HS-5 (cell line): Measurements from ENCODE around the gene EP300.
A peak's percentile ranks its signal among the peaks of the same experiment; 100 is the strongest.

Source experiments
- DNase-seq: peaks from one replicate; pipeline ENCODE4 v3.0.0-alpha.2; 2012; ENCODE audit warnings: low read depth

The EP300 gene

DNA sequence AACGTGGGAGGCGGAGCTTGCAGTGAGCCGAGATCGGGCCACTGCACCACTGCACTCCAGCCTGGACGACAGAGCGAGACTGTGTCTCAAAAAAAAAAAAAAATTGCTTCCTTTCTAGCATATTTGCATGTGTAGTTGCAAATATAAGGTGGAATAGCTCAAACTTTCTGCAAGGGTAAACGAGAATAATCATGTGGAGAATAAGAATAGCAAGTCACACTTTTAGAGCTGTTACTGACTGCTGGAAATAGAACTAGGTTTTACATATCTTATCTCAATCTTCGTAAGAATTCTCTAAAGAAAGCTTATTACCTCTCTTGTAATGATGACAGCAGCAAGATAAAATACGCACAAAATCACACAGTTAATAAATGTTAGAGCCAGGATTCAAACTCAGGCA, 114.3 kb downstream of the EP300 start:
- DNase-seq = no peak

GRCh38 chr22:41215409-41215808, 123.0 kb downstream of the EP300 start:
- DNase-seq = no peak

- no peak for DNase-seq
Observed at GRCh38 chr22:41215926-41216325, 123.5 kb downstream of the EP300 start.

DNA sequence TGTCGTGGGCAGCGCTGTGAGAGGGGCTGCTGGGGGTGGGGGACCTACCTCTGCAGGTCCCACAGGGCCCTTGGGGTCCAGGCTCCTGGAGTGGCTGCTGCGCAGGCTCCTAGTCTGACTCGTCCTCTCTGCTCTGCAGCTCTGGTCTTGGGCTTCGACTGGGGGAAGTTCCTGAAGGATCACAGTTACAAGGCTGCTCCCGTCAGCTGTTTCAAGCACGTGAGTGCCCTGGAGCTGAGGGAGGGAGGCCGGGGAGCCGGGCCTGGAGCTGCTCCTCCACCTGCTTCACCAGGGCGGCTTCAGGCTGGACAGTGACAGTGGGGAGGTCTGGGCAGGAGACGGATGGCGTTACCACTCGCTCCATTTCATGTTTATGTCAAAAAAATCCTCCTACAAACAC, 124.6 kb downstream of the EP300 start:
- DNase-seq = no peak

DNA sequence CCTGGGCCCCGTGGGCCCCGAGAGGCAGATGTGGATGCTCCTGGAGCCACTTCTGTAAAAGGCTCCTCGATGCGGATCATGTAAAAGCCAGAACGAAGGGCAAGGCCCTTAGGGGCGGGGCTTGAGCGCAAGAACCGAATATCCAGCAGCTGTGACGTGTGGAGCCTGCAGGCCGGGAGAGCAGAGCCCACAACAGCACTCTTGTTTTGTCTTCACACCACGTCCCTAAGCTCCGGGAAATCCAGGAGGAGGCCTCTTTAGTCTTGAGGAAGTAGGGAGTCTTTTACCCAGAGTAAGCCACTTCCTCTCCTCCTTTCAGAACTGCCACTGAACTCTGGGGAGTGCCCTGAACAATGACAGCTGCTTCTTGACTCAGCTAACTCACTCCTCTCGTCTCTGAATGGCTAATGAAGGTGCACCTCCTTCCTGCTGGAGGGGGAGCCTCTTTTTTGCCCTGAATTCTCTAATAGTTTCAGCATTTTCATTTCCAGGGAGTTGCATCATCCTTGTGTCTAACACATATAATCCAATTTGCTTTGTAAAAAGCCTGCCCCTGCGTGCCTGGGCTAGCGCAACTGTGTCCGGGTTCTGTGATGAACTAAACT, 125.3 kb downstream of the EP300 start:
- DNase-seq = peak; percentile 19

DNA sequence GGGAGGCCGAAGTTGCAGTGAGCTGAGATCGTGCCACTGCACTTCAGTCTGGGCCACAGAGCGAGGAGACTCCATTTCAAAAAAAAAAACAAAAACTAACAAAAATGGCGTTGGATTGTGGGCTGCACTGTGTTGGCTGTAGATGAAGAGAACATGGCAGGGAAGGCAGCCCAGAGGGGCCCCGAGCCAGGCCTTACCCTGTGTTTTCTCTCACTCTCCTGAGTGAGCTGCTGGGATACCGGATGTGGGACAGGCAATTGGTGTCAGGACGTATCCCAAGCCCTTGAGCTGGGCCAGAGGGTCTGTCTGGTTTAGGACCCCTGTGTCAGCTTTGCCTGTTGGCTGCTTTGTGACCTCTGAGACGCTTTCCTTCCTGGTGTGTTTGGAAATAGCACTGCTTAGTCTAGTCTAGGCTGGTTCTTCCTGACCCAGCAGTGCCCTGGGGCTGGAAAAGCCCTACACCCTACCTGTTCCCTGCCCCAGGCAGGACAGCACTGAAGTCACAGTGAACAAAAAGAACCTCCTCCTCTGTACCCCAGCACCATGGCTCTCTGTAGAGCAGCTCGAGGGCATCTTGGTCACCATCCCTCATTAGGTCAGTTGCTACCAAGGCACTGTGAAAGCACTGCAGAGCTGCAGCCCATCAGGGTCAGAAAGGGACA, 130.6 kb downstream of the EP300 start:
- DNase-seq = no peak

- no peak for DNase-seq
Observed at GRCh38 chr22:41223535-41223934, 131.1 kb downstream of the EP300 start.

GRCh38 chr22:41226723-41227655, 134.6 kb downstream of the EP300 start:
- DNase-seq = no peak

- no peak for DNase-seq
Observed at GRCh38 chr22:41229215-41229614, 136.8 kb downstream of the EP300 start.
